Measurements from ENCODE around the gene CCDC57.

DNA sequence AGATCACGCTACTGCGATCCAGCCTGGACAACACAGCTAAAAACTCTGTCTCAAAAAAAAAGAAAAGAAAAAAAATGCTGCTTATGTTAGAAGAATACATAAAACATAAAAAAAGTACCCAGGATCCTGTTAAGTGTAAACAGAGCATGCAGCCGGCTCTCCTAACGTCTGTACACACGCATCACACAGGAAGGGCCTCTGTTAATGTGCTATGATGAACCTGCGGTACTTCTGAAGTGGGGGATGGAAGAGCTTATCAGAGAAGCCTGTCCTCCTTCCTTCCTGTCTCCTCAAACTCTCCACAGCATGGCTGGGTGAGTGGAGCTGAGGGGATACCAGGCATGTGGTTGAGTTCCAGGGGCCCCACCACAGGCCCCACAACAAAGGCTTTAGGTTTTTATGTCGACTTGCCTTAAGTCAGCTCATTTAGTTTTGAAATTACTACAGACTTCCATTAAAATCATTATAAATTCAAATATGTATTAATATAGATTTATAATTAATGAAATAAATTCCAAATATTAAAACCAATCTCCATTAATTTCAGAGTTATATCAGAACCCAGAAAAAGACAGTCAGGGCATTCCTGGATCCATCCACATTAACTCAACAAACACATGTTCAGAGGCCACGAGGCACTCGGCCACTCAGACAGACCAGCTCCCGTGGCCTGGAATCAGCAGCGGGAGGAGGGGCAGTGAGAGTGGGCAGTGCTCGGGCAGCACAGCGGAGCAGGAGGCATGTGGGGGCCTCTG lies 11.7 kb downstream of the CCDC57 start:
- TF ChIP-seq, protein P1, sequence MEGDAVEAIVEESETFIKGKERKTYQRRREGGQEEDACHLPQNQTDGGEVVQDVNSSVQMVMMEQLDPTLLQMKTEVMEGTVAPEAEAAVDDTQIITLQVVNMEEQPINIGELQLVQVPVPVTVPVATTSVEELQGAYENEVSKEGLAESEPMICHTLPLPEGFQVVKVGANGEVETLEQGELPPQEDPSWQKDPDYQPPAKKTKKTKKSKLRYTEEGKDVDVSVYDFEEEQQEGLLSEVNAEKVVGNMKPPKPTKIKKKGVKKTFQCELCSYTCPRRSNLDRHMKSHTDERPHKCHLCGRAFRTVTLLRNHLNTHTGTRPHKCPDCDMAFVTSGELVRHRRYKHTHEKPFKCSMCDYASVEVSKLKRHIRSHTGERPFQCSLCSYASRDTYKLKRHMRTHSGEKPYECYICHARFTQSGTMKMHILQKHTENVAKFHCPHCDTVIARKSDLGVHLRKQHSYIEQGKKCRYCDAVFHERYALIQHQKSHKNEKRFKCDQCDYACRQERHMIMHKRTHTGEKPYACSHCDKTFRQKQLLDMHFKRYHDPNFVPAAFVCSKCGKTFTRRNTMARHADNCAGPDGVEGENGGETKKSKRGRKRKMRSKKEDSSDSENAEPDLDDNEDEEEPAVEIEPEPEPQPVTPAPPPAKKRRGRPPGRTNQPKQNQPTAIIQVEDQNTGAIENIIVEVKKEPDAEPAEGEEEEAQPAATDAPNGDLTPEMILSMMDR (optimal IDR thresholded peaks at IDR 0.05 in 1 of 3, IDR thresholded peaks at IDR 0.05 in 1 of 3, conservative IDR thresholded peaks at IDR 0.05 in 1 of 3; ENCODE audit: extremely low read depth in 1 of 3, insufficient read depth in 2 of 3, low read length in 3 of 3) = no peak
- TF ChIP-seq EZH2 (IDR thresholded peaks at IDR 0.05; ENCODE audit: low read length) = no peak

All from keratinocyte (primary cell).